OCI-LY3 (cell line): Measurements from ENCODE around the gene PREX1.

Source experiments
- H2AFZ ChIP-seq: fragments of 200-600, 300-600 bp; shearing (Covaris generic); 2 replicates; pipeline ENCODE4 v1.6.0; 2014; ENCODE audit warnings: antibody characterized with exemption, low read depth, low read length
- H3K27ac ChIP-seq: fragments of 200-600, 300-600 bp; sonication (generic); 2 replicates; pipeline ENCODE4 v1.5.1; 2014; ENCODE audit warnings: mild to moderate bottlenecking, low read length, moderate library complexity, mixed read lengths
- H3K27me3 ChIP-seq: fragments of 200-600, 300-600 bp; sonication (generic); 2 replicates; pipeline ENCODE4 v1.6.1; 2014; ENCODE audit warnings: low read depth, low read length, mixed read lengths
- H3K36me3 ChIP-seq: fragments of 200-600, 300-600 bp; sonication (generic); replicated peaks from 2 replicates; pipeline ENCODE3; 2014; ENCODE audit warnings: low read depth, low read length, mixed read lengths
- H3K4me1 ChIP-seq: fragments of 300-600, 200-600 bp; sonication (generic); 2 replicates; pipeline ENCODE4 v1.6.1; 2014; ENCODE audit warnings: low read length, mixed read lengths
- H3K4me2 ChIP-seq: fragments of 200-600, 300-600 bp; sonication (generic); 2 replicates; pipeline ENCODE4 v1.6.1; 2014; ENCODE audit warnings: low read length, mixed read lengths
- H3K4me3 ChIP-seq: fragments of 300-600, 200-600 bp; sonication (generic); 2 replicates; pipeline ENCODE4 v1.5.1; 2014; ENCODE audit warnings: antibody characterized with exemption, mild to moderate bottlenecking, low read length, moderate library complexity
- H3K79me2 ChIP-seq: fragments of 300-600, 200-600 bp; shearing (Covaris generic); 2 replicates; pipeline ENCODE4 v1.6.1; 2014; ENCODE audit warnings: mild to moderate bottlenecking, low read length, mixed read lengths
- H3K9ac ChIP-seq: fragments of 300-600, 200-600 bp; shearing (Covaris generic); 2 replicates; pipeline ENCODE4 v1.6.0; 2014; ENCODE audit warnings: mild to moderate bottlenecking, low read length, moderate library complexity
- H3K9me3 ChIP-seq: fragments of 200-600, 300-600 bp; shearing (Covaris generic); 2 replicates; pipeline ENCODE4 v1.6.1; 2014; ENCODE audit warnings: low read length, mixed read lengths; ENCODE audit not compliant: insufficient read depth
- H4K20me1 ChIP-seq: fragments of 200-600, 300-600 bp; sonication (generic); 2 replicates; pipeline ENCODE4 v1.6.1; 2016; ENCODE audit warnings: low read length, mixed read lengths; ENCODE audit not compliant: insufficient read depth
- CTCF ChIP-seq: fragments of 200-600, 300-600 bp; sonication (generic); IDR thresholded peaks from 2 replicates; pipeline ENCODE4 v1.5.1; 2014; ENCODE audit warnings: antibody characterized with exemption, low read length, low read depth
- EZH2phosphoT487 ChIP-seq: fragments of 200-600 bp; shearing (Covaris generic); IDR thresholded peaks from 2 replicates; pipeline ENCODE4 v1.6.1; 2018; ENCODE audit warnings: antibody characterized with exemption, mixed run types, low read depth

Gene PREX1

GRCh38 chr20:48629069-48629959 is 198.5 kb downstream of the PREX1 start:
- Histone ChIP-seq H2AFZ (no peak overlapping the region), H3K9me3 (no peaks in the 10 kb centered on the region), H3K36me3 (no peaks in the 10 kb centered on the region), H3K27ac (no peak overlapping the region), H4K20me1 (no peaks in the 10 kb centered on the region), H3K27me3 (no peaks in the 10 kb centered on the region), H3K9ac (no peak overlapping the region), H3K79me2 (no peaks in the 10 kb centered on the region), H3K4me2 (no peak overlapping the region), H3K4me1 (0 out of 2 replicates have a peak, but pooled peaks cover 4% of the 10 kb centered on the region), H3K4me3 (no peak overlapping the region)
- TF ChIP-seq EZH2phosphoT487 (no peak), CTCF (no peak)

GRCh38 chr20:48627737-48628128 is 200.1 kb downstream of the PREX1 start:
- H3K9me3 ChIP-seq, result no peaks in the 10 kb centered on the region
- H3K4me1 ChIP-seq, result 0 out of 2 replicates have a peak, but pooled peaks cover 4% of the 10 kb centered on the region
- H3K27ac ChIP-seq, result no peak overlapping the region
- no peak overlapping the region for H2AFZ ChIP-seq
- no peak overlapping the region for H3K9ac ChIP-seq
- H3K79me2 ChIP-seq, result no peaks in the 10 kb centered on the region
- H3K36me3 ChIP-seq, result no peaks in the 10 kb centered on the region
- no peaks in the 10 kb centered on the region for H3K27me3 ChIP-seq
- no peak overlapping the region for H3K4me2 ChIP-seq
- no peaks in the 10 kb centered on the region for H4K20me1 ChIP-seq
- no peak overlapping the region for H3K4me3 ChIP-seq
- TF ChIP-seq CTCF (no peak), EZH2phosphoT487 (no peak)

GRCh38 chr20:48626938-48627736 is 200.7 kb downstream of the PREX1 start:
- H3K4me3 ChIP-seq, result no peak overlapping the region
- TF ChIP-seq CTCF (no peak), EZH2phosphoT487 (no peak)
- H4K20me1 ChIP-seq, result no peaks in the 10 kb centered on the region
- no peaks in the 10 kb centered on the region for H3K36me3 ChIP-seq
- no peak overlapping the region for H3K4me2 ChIP-seq
- no peak overlapping the region for H3K9ac ChIP-seq
- no peak overlapping the region for H3K27ac ChIP-seq
- no peaks in the 10 kb centered on the region for H3K27me3 ChIP-seq
- no peak overlapping the region for H2AFZ ChIP-seq
- H3K9me3 ChIP-seq, result no peaks in the 10 kb centered on the region
- H3K79me2 ChIP-seq, result no peaks in the 10 kb centered on the region
- H3K4me1 ChIP-seq, result 0 out of 2 replicates have a peak, but pooled peaks cover 4% of the 10 kb centered on the region
